ENCODE measurements around the gene NCOA5.
A peak's percentile ranks its signal among the peaks of the same experiment; 100 is the strongest.
"Not testable (repeated sequence)": the region's sequence is repeated elsewhere in the genome, so short reads cannot be mapped to it uniquely, and the experiment has no call there.

The NCOA5 gene

DNA sequence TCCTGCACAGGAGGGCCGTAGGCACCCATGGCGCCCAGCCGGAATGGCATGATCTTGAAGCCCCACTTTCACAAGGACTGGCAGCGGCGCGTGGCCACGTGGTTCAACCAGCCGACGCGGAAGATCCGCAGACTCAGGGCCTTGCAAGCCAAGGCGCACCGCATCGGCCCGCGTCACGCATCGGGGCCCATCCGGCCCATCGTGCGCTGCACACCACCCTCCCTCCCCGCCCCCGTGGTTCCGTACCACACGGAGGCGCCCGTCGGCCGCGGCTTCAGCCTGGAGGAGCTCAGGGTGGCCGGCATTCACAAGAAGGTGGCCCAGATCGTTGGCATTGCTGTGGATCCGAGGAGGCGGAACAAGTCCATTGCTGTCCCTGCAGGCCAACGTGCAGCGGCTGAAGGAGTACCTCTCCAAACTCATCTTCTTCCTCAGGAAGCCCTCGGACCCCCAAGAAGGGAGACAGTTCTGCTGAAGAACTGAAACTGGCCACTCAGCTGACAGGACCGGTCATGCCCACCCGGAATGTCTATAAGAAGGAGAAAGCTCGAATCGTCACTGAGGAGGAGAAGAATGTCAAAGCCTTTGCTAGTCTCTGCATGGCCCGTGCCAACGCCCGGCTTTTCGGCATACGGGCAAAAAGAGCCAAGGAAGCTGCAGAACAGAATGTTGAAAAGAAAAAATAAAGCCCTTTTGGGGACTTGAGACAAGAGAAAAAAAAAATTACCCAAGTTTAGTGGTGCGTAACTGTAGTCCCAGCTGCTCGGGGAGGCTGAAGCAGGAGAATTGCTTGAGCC lies 9.9 kb upstream of the NCOA5 start:
- H3K4me3 ChIP-seq (ENCODE audit: low read depth, low read length), result no peak overlapping the region
- peak overlapping the region; percentile 71 for H2AFZ ChIP-seq
- no peaks in the 10 kb centered on the region for H3K36me3 ChIP-seq (ENCODE audit: control insufficient read depth, insufficient read depth, low read length)
- no peak overlapping the region for H3K9ac ChIP-seq
- no peaks in the 10 kb centered on the region for H3K4me1 ChIP-seq
- TF ChIP-seq, protein P1, sequence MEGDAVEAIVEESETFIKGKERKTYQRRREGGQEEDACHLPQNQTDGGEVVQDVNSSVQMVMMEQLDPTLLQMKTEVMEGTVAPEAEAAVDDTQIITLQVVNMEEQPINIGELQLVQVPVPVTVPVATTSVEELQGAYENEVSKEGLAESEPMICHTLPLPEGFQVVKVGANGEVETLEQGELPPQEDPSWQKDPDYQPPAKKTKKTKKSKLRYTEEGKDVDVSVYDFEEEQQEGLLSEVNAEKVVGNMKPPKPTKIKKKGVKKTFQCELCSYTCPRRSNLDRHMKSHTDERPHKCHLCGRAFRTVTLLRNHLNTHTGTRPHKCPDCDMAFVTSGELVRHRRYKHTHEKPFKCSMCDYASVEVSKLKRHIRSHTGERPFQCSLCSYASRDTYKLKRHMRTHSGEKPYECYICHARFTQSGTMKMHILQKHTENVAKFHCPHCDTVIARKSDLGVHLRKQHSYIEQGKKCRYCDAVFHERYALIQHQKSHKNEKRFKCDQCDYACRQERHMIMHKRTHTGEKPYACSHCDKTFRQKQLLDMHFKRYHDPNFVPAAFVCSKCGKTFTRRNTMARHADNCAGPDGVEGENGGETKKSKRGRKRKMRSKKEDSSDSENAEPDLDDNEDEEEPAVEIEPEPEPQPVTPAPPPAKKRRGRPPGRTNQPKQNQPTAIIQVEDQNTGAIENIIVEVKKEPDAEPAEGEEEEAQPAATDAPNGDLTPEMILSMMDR (IDR thresholded peaks at IDR 0.05), result peak; percentile 44
- H3K27ac ChIP-seq, result no peak overlapping the region
- no peaks in the 10 kb centered on the region for H3K9me3 ChIP-seq (ENCODE audit: control insufficient read depth, low read length)
- no peaks in the 10 kb centered on the region for H3K79me2 ChIP-seq
- H3K27me3 ChIP-seq (ENCODE audit: control insufficient read depth, insufficient read depth, low read length), result no peaks in the 10 kb centered on the region
- H3K4me2 ChIP-seq (ENCODE audit: low read length), result peak overlapping the region; percentile 54

DNA sequence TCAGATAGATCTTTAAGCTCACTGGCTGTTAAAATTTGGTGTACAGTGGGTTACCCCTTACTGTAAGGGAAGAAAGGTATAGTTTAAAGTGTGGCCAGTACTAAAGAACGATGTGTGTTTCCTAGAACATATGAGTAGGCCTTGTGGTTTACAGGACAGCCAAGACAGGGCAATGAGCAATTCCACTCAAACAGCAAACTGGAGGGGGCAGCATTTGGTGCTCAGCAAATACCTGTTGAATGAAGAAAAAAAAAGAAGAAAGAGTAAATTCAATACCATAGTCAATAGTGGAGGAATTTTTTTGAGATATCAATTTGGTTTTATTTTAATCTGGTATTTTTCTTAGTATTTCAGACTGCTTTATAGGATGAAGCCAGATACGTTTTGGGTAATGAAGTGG lies 3.8 kb upstream of the NCOA5 start:
- H3K27me3 ChIP-seq (ENCODE audit: control insufficient read depth, insufficient read depth, low read length), result no peaks in the 10 kb centered on the region
- H3K9me3 ChIP-seq (ENCODE audit: control insufficient read depth, low read length), result no peaks in the 10 kb centered on the region
- peaks cover 3% of the 10 kb centered on the region for H3K4me1 ChIP-seq
- H3K9ac ChIP-seq, result no peak overlapping the region
- TF ChIP-seq, protein P1 (IDR thresholded peaks at IDR 0.05), result no peak
- no peak overlapping the region for H3K27ac ChIP-seq
- no peaks in the 10 kb centered on the region for H3K36me3 ChIP-seq (ENCODE audit: control insufficient read depth, insufficient read depth, low read length)
- peaks cover 9% of the 10 kb centered on the region for H3K79me2 ChIP-seq
- no peak overlapping the region for H3K4me2 ChIP-seq (ENCODE audit: low read length)
- no peak overlapping the region for H3K4me3 ChIP-seq (ENCODE audit: low read depth, low read length)
- no peak overlapping the region for H2AFZ ChIP-seq

GRCh38 chr20:46091622-46092535 lies 2.1 kb upstream of the NCOA5 start:
- H3K9ac ChIP-seq, result not testable (repeated sequence)

GRCh38 chr20:46089167-46089416 lies 670 bp downstream of the NCOA5 start:
- Histone ChIP-seq H3K4me3 (ENCODE audit: low read depth, low read length) (peak overlapping the region; percentile 93), H3K4me1 (peaks cover 20% of the 10 kb centered on the region), H3K9ac (peak overlapping the region; percentile 71), H3K27ac (peak overlapping the region; percentile 98), H3K27me3 (ENCODE audit: control insufficient read depth, insufficient read depth, low read length) (no peaks in the 10 kb centered on the region), H3K36me3 (ENCODE audit: control insufficient read depth, insufficient read depth, low read length) (no peaks in the 10 kb centered on the region), H3K4me2 (ENCODE audit: low read length) (peak overlapping the region; percentile 64), H3K9me3 (ENCODE audit: control insufficient read depth, low read length) (no peaks in the 10 kb centered on the region), H2AFZ (peak overlapping the region; percentile 94), H3K79me2 (peaks cover 52% of the 10 kb centered on the region)
- TF ChIP-seq, protein P1 (IDR thresholded peaks at IDR 0.05), result no peak

More at GRCh38 chr20:46091622-46092535, 2.1 kb upstream of the NCOA5 start:
- Histone ChIP-seq H3K79me2 (peaks cover 24% of the 10 kb centered on the region), H3K4me1 (peaks cover 12% of the 10 kb centered on the region)
- H3K4me2 ChIP-seq (ENCODE audit: low read length); H3K9me3 ChIP-seq (ENCODE audit: control insufficient read depth, low read length); H3K4me3 ChIP-seq (ENCODE audit: low read depth, low read length); H3K27me3 ChIP-seq (ENCODE audit: control insufficient read depth, insufficient read depth, low read length); H3K36me3 ChIP-seq (ENCODE audit: control insufficient read depth, insufficient read depth, low read length); H2AFZ ChIP-seq; H3K27ac ChIP-seq: not testable (repeated sequence)

DNA sequence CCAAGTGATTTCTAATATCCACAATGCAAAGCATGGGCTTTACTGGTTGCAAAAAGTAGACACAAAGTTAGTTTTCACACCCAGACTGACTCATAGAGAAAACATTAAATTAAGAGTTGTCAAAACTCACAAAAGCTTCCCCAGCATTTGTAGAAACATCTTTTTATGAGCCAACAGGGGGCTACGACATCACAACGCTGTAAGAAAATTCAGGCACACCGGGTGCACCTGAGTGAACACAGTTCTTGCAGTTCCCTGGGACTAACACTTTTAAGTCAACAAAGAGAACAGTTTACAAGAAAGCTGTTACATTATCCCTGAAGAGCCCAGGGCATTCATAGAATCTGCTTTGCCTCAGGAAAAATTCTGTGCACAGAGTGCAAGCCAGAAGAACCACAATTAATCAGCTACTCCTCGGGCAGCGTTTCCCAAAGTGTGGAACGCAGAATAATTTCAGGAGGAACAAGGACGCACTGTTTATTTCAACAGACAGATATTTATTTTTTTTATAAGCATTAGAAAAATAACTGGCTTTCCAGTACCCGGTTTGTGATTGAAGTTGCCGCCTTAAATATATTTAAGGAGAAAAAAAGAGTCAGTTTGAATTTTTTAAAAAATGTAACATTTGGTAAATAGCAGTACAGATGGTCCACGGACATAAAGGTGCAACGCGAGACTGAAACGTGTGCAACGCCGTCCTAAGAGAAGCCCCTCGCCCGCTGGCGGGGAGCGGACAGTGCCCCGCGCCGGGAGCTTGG lies 1.2 kb downstream of the NCOA5 start:
- Histone ChIP-seq H3K4me1 (peaks cover 25% of the 10 kb centered on the region), H3K9ac (peak overlapping the region; percentile 71), H2AFZ (peak overlapping the region; percentile 94), H3K36me3 (ENCODE audit: control insufficient read depth, insufficient read depth, low read length) (no peaks in the 10 kb centered on the region), H3K79me2 (peaks cover 57% of the 10 kb centered on the region), H3K27me3 (ENCODE audit: control insufficient read depth, insufficient read depth, low read length) (no peaks in the 10 kb centered on the region), H3K9me3 (ENCODE audit: control insufficient read depth, low read length) (no peaks in the 10 kb centered on the region), H3K4me2 (ENCODE audit: low read length) (peak overlapping the region; percentile 64), H3K4me3 (ENCODE audit: low read depth, low read length) (peak overlapping the region; percentile 93), H3K27ac (peak overlapping the region; percentile 98)
- TF ChIP-seq, protein P1 (IDR thresholded peaks at IDR 0.05), result no peak

Measured in parathyroid adenoma (tissue), 2 donors.